Measurements from ENCODE around the gene PPP2CA.
"Not testable (repeated sequence)": the region's sequence is repeated elsewhere in the genome, so short reads cannot be mapped to it uniquely, and the experiment has no call there.

Gene PPP2CA

DNA sequence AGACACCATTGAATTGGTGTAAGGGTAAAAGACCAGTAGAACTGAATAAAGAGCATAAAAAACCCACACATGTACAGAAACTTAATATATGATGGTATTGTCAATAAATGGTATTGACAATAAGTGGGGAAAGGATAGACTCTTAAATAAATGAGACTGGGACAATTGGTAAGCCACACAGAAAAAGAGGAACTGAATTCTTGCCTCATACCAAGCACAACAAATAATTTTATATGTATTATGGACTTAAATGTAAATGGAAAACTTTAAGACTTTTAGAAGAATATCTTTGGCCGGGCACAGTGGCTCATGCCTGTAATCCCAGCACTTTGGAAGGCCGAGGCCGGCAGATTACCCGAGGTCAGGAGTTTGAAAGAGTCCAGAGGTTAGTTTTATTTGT is 37.9 kb upstream of the PPP2CA start:
- no peak for DNase-seq (ENCODE audit: low read depth)
- TF ChIP-seq, protein P1, sequence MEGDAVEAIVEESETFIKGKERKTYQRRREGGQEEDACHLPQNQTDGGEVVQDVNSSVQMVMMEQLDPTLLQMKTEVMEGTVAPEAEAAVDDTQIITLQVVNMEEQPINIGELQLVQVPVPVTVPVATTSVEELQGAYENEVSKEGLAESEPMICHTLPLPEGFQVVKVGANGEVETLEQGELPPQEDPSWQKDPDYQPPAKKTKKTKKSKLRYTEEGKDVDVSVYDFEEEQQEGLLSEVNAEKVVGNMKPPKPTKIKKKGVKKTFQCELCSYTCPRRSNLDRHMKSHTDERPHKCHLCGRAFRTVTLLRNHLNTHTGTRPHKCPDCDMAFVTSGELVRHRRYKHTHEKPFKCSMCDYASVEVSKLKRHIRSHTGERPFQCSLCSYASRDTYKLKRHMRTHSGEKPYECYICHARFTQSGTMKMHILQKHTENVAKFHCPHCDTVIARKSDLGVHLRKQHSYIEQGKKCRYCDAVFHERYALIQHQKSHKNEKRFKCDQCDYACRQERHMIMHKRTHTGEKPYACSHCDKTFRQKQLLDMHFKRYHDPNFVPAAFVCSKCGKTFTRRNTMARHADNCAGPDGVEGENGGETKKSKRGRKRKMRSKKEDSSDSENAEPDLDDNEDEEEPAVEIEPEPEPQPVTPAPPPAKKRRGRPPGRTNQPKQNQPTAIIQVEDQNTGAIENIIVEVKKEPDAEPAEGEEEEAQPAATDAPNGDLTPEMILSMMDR (conservative IDR thresholded peaks at IDR 0.05; ENCODE audit: low read depth, low read length) = no peak
- no peak overlapping the region for H3K4me3 ChIP-seq (ENCODE audit: low read depth, low read length)

DNA sequence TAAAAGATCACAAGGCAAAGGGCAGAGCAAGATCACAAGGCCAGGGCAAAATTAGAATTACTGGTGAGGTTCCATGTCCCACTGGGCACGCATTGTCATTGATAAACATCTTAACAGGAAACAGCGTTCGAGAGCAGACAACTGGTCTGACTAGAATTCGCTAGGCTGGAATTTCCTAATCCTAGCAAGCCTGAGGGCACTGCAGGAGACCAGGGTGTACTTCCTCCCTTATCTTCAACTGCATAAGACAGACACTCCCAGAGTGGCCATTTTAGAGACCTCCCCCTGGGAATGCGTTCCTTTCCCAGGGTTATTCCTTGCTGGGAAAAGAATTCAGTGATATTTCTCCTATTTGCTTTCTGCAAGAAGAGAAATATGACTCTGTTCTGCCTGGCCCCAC is 36.8 kb upstream of the PPP2CA start:
- H3K4me3 ChIP-seq (ENCODE audit: low read depth, low read length); DNase-seq (ENCODE audit: low read depth): not testable (repeated sequence)

DNA sequence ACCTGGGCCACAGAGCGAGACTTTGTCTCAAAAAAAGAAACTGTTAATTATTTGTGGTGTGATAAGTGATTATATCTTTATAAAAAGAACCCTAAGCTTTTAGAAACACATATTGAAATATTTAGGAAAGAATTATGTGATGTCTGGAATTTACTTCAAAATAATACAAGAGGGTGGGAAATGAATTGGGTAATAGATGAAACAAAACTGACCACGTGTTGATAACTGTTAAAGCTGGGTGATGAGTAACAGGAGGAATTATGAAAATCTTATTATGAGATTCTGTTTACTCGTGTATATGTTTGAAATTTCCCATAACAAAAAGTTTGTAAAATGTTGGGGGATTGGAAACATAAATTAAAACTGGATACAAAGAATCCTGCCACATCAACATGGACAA is 33.0 kb upstream of the PPP2CA start:
- no peak overlapping the region for H3K4me3 ChIP-seq (ENCODE audit: low read depth, low read length)
- TF ChIP-seq, protein P1 (conservative IDR thresholded peaks at IDR 0.05; ENCODE audit: low read depth, low read length) = no peak
- DNase-seq (ENCODE audit: low read depth) = peak; percentile 40

DNA sequence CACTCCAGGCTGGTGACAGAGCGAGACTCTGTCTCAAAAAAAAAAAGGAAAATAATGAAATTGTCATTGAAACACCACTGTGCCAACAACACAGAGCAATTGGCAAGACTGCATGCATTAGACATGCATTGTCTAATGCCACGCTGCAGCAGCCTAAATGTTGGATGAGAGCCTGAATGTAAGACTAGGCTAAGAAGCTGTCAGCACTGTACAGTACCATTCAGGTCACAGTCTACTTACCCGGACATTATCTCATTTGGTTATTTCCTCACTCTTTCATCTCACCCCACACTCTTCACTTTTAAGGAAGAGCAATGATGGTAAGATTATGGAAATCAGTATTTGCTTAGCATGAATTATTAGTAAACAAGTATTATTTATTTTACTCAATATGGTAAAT is 31.3 kb upstream of the PPP2CA start:
- no peak overlapping the region for H3K4me3 ChIP-seq (ENCODE audit: low read depth, low read length)
- no peak for DNase-seq (ENCODE audit: low read depth)
- TF ChIP-seq, protein P1 (conservative IDR thresholded peaks at IDR 0.05; ENCODE audit: low read depth, low read length) = no peak

DNA sequence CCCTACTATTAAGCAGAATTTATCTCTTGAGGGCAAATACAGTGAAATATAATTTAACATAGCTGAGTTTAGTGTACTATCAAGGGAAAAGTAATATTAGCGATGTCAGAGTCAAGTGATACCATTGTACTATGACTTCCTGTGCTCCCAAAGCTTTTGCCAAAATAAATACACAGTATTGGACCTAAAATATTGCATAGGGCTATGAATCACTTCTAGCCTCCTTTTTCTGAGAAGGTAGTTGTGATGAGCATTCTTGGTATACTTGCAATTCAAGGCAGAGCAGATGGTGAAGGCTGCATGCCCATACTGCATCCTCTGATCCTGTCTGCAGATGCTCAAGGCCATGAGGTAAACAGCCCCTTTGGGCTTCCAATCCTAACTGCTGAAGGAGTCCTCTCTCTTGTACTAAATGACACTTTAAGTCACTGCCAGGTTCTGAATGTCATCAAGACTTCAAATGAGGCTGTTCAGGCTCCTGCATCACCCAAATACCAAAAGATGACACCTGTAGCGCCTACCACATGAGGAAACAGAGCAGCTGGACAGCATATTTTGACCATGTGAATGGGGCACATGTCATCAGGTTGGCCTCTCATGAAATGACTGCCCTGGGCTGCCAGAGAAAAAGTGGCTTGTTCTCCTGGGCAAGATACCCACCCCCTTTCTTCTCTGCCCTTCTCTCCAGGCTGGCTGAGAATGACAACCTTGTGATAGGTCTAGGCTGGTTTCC is 29.7 kb upstream of the PPP2CA start:
- TF ChIP-seq, protein P1 (conservative IDR thresholded peaks at IDR 0.05; ENCODE audit: low read depth, low read length) = no peak
- no peak overlapping the region for H3K4me3 ChIP-seq (ENCODE audit: low read depth, low read length)
- DNase-seq (ENCODE audit: low read depth) = peak; percentile 75

DNA sequence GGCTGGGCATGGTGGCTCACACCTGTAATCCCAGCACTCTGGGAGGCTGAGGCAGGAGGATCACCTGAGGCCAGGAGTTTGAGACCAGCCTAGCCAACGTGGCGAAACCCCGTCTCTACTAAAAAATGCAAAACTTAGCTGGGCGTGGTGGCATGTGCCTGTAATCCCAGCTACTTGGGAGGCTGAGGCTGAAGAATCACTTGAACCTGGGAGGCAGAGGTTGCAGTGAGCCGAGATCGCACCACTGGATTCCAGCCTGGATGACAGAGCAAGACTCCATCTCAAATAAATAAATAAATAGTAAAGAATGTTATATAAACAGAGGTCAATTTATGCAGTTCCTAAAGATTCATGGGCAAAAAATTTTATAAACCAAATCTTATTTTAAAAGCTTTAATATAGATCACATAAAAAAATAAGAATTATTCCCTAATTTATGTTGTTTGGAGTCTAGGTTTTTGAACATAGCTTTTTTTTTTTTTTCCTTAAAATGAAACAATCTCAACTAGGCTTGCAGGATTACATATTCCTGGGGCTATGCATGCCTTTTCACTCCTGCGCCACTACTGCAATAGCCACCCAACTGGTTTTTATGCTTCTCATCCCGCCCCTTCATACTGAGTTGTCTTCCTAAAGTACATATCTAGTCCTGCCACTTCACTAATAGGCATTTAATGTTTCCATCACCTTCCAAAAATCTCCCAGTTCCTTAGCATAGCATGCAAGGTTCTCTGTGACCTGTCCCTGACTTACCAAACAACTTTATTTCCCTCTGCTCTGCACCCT is 27.7 kb upstream of the PPP2CA start:
- not testable (repeated sequence) for H3K4me3 ChIP-seq (ENCODE audit: low read depth, low read length); DNase-seq (ENCODE audit: low read depth)

DNA sequence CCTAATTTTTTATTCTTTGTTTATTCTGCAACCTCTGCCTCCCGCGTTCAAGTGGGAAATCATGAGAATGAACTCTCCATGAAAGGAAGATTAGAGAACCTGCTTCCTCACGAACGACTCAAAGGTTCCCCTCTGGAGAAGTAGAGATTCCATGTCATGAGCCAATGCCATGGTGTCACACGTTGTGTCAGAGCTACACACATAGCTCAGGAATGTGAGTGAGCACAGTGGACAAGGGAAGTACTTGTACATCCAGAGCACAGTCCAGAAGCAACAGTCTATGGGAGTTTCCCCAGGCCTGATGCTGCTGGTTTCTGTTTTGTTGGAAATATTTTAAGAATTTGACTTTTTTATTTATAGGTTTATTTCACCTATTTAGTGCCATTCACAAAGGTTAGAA is 26.8 kb upstream of the PPP2CA start:
- no peak overlapping the region for H3K4me3 ChIP-seq (ENCODE audit: low read depth, low read length)
- peak; percentile 85 for DNase-seq (ENCODE audit: low read depth)
- TF ChIP-seq, protein P1 (conservative IDR thresholded peaks at IDR 0.05; ENCODE audit: low read depth, low read length) = no peak

DNA sequence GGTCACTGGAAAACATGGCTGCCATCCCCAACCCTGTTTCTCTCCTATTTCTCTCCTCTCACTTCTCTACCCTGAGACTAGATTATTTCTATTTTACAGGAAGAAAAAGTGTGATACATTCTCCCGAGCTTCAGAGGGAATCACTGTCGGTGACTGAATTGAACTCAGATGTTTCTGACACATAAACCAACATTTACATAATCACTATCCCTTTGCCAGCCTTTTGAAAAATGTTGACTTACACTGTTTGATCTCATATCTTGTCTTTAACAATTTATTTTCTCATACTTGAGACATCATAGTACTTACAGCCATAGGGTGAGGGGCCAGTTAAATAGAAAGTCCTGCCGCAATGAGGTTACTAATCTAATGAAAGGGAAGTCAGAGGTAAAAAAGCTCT is 25.1 kb upstream of the PPP2CA start:
- H3K4me3 ChIP-seq (ENCODE audit: low read depth, low read length) = no peak overlapping the region
- no peak for DNase-seq (ENCODE audit: low read depth)
- TF ChIP-seq, protein P1 (conservative IDR thresholded peaks at IDR 0.05; ENCODE audit: low read depth, low read length) = no peak
